IgD-negative memory B cell (primary cell): ENCODE data around the gene GALNT7. TPM values are rescaled to one million over a fixed set of nuclear protein-coding genes. Genes with fewer than 3 reads are reported as not detected.
A peak's percentile ranks its signal among the peaks of the same experiment; 100 is the strongest.

Source experiments
- H3K27ac Mint-ChIP-seq, 3 donors: one replicate each; pipeline ENCODE4 v1.8.0; 2020 to 2022; ENCODE audit warnings: mild to moderate bottlenecking in 3 of 3, mixed read lengths in 3 of 3, moderate library complexity in 1 of 3
- H3K27me3 Mint-ChIP-seq: one replicate; pipeline ENCODE4 v1.8.0; 2021; ENCODE audit warnings: mixed read lengths
- H3K36me3 Mint-ChIP-seq: one replicate; pipeline ENCODE4 v1.8.0; 2020; ENCODE audit warnings: mild to moderate bottlenecking, mixed read lengths
- H3K4me1 Mint-ChIP-seq, 3 donors: one replicate each; pipeline ENCODE4 v1.8.0; 2020 to 2022; ENCODE audit warnings: mixed read lengths in 3 of 3, mild to moderate bottlenecking in 1 of 3
- H3K4me3 Mint-ChIP-seq, 4 donors: one replicate each; pipeline ENCODE4 v1.8.0; 2020 to 2022; ENCODE audit warnings: mild to moderate bottlenecking in 4 of 4, mixed read lengths in 4 of 4, moderate library complexity in 3 of 4
- H3K9me3 Mint-ChIP-seq, 3 donors: one replicate each; pipeline ENCODE4 v1.8.0; 2020 to 2021; ENCODE audit warnings: mixed read lengths in 3 of 3, mild to moderate bottlenecking in 1 of 3
- polyA plus RNA-seq: library from polyadenylated mRNA; unstranded; fragments of 300-500 nt; fragmentation: Illumina TruSeq; gene quantifications from one replicate; pipeline ENCODE4 v1.2.3, GENCODE V29; 2021

The GALNT7 gene
- polyA plus RNA-seq, 1 donor from 2014 or later, result 7.1 TPM

GRCh38 chr4:173284463-173284862, 115.9 kb downstream of the GALNT7 start:
- no peak overlapping the region for H3K27ac Mint-ChIP-seq
- H3K27me3 Mint-ChIP-seq, result no peaks in the 10 kb centered on the region
- no peak overlapping the region for H3K4me3 Mint-ChIP-seq
- H3K9me3 Mint-ChIP-seq, result peaks cover 0 to 14% (median 10%) of the 10 kb centered on the region in 3 donors
- peaks cover 0 to 9% (median 4%) of the 10 kb centered on the region in 3 donors for H3K4me1 Mint-ChIP-seq
- H3K36me3 Mint-ChIP-seq, result peaks cover 13% of the 10 kb centered on the region

DNA sequence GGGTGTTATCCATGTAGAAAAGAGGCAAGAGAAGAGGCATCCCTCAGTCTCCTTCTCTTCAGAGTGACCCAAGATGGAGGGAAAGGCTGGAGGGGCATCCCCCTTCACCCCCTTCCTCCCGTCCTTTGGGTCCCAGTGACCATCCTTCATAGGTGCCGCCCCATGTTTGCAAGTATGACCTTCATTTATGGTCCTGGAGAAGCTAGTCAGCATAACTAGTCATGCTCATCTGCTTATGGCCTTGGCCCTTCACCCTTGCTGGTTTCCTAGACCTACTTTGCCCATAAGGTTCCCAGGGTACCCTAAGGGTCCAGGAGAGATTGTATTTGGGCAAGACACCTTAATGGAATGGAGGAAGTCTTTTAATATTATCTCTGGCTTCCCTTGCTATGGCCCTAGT, 118.9 kb downstream of the GALNT7 start:
- Mint-ChIP-seq H3K27me3 (no peaks in the 10 kb centered on the region), H3K4me1 (peaks cover 0 to 4% (median 2%) of the 10 kb centered on the region in 3 donors)

GRCh38 chr4:173288296-173288695, 119.7 kb downstream of the GALNT7 start:
- Mint-ChIP-seq H3K36me3 (peaks cover 9% of the 10 kb centered on the region), H3K4me3 (no peak overlapping the region), H3K27ac (no peak overlapping the region), H3K4me1 (peaks cover 0 to 4% (median 1%) of the 10 kb centered on the region in 3 donors), H3K9me3 (peaks cover 0 to 7% (median 6%) of the 10 kb centered on the region in 3 donors), H3K27me3 (no peaks in the 10 kb centered on the region)

More for the DNA sequence above, 118.9 kb downstream of the GALNT7 start:
- peaks cover 0 to 12% (median 9%) of the 10 kb centered on the region in 3 donors for H3K9me3 Mint-ChIP-seq
- no peak overlapping the region for H3K4me3 Mint-ChIP-seq
- H3K36me3 Mint-ChIP-seq, result peaks cover 10% of the 10 kb centered on the region
- no peak overlapping the region for H3K27ac Mint-ChIP-seq

DNA sequence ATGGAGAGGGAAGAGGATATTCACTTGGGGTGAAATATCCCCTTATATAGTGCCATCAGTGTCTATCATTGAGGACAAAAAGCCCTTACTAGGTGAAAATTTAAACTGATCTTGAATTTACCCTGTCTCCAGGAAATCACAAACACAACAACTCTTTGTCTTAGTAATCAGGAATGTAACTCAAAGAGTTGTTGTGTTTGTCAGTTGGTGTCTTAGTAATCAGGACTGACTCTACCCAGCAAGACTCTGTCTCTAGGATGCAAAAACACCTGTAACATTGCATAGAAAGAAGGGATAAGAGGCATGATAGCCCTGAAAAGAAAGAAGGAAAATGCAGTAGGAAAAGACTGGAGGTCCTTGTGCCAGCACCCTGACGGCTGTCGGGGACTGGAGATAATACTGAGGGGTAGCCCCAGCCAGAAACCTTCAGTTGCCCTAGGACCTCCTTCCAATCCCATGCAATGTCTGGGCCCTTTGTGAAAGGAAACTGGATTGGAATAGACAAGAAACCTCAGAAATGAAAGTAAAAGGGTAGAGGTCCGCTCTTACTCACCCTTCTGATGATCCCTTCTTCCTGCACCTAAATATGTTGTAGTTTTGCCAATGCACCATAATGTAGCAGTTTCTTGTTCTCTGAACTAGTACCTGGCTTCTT, 120.2 kb downstream of the GALNT7 start:
- Mint-ChIP-seq H3K27ac (peak overlapping the region in 1 of 3 donors; percentile 36), H3K36me3 (peaks cover 9% of the 10 kb centered on the region), H3K27me3 (no peaks in the 10 kb centered on the region), H3K4me3 (peak overlapping the region in 1 of 4 donors; percentile 15), H3K4me1 (peaks cover 0 to 4% (median 1%) of the 10 kb centered on the region in 3 donors), H3K9me3 (peaks cover 0 to 7% (median 6%) of the 10 kb centered on the region in 3 donors)

GRCh38 chr4:173289353-173289727, 120.7 kb downstream of the GALNT7 start:
- Mint-ChIP-seq H3K4me3 (peak overlapping the region in 1 of 4 donors; percentile 15), H3K36me3 (peaks cover 9% of the 10 kb centered on the region), H3K4me1 (peaks cover 0 to 4% (median 1%) of the 10 kb centered on the region in 3 donors), H3K27ac (no peak overlapping the region), H3K27me3 (no peaks in the 10 kb centered on the region), H3K9me3 (peaks cover 0 to 7% (median 6%) of the 10 kb centered on the region in 3 donors)

DNA sequence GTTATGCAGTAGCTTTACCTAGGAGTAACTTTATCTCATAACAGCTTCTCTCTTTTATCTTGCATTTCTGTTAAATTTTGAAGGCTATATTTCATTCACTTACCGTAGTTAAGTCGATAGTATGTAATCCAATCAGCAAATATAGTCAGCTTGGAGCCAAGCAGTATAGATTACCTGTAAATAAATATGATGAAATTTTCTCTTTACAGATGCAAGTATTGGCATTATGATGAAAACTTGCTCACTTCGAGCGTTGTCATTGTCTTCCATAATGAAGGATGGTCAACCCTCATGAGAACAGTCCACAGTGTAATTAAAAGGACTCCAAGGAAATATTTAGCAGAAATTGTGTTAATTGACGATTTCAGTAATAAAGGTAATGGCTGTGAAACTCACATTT, 123.3 kb downstream of the GALNT7 start:
- Mint-ChIP-seq H3K27me3 (no peaks in the 10 kb centered on the region), H3K4me1 (peaks cover 0 to 4% (median 1%) of the 10 kb centered on the region in 3 donors), H3K4me3 (no peak overlapping the region), H3K27ac (no peak overlapping the region), H3K36me3 (peaks cover 1% of the 10 kb centered on the region), H3K9me3 (no peaks in the 10 kb centered on the region)

GRCh38 chr4:173293663-173294062, 125.1 kb downstream of the GALNT7 start:
- no peaks in the 10 kb centered on the region for H3K27me3 Mint-ChIP-seq
- H3K27ac Mint-ChIP-seq, result peak overlapping the region in 1 of 3 donors; percentile 39
- peaks cover 0 to 1% (median 0%) of the 10 kb centered on the region in 3 donors for H3K4me1 Mint-ChIP-seq
- H3K4me3 Mint-ChIP-seq, result no peak overlapping the region
- no peaks in the 10 kb centered on the region for H3K36me3 Mint-ChIP-seq
- H3K9me3 Mint-ChIP-seq, result no peaks in the 10 kb centered on the region

- H3K27ac Mint-ChIP-seq, result peak overlapping the region in 1 of 3 donors; percentile 23
- no peaks in the 10 kb centered on the region for H3K27me3 Mint-ChIP-seq
- H3K4me3 Mint-ChIP-seq, result no peak overlapping the region
- H3K4me1 Mint-ChIP-seq, result no peaks in the 10 kb centered on the region
- no peaks in the 10 kb centered on the region for H3K9me3 Mint-ChIP-seq
- no peaks in the 10 kb centered on the region for H3K36me3 Mint-ChIP-seq
Measured at GRCh38 chr4:173294444-173294843, 125.8 kb downstream of the GALNT7 start.

DNA sequence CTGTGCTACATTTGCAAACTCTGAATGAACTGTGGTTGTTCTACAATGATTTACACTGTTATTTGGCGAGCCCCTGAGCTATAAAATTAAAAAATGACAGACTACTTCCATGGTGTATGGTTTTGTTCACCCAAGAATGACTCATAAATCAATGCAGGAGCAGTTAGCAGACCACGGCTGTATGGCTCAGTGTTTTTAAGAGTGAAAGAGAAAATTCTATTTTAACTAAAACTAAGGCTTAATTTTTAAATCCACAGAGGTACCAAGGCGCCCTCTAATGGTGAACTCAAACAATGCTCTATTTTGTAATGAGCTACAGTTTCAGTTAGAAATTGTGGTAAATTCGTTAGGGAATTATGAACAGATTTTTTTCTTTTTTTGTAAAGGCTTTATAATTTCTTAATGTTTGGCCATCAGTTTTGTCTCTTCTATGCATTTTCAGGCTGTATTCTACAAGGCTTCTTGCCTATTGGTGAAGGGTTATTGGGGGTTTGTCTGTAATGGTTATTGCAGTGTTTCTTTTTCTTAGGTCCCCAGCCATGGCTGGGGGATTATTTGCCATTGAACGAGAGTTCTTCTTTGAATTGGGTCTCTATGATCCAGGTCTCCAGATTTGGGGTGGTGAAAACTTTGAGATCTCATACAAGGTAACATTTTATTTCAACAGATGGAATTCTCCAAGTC, 133.0 kb downstream of the GALNT7 start:
- Mint-ChIP-seq H3K27ac (peak overlapping the region in 1 of 3 donors; percentile 20), H3K4me1 (peaks cover 3 to 6% (median 3%) of the 10 kb centered on the region in 3 donors), H3K4me3 (no peak overlapping the region), H3K9me3 (peaks cover 0 to 4% (median 2%) of the 10 kb centered on the region in 3 donors), H3K27me3 (no peaks in the 10 kb centered on the region), H3K36me3 (peaks cover 19% of the 10 kb centered on the region)

- Mint-ChIP-seq H3K36me3 (peaks cover 19% of the 10 kb centered on the region), H3K9me3 (peaks cover 0 to 4% (median 2%) of the 10 kb centered on the region in 3 donors), H3K27me3 (no peaks in the 10 kb centered on the region), H3K4me1 (peaks cover 0 to 3% (median 0%) of the 10 kb centered on the region in 3 donors), H3K4me3 (no peak overlapping the region), H3K27ac (no peak overlapping the region)
Measured at GRCh38 chr4:173307778-173308177, 139.2 kb downstream of the GALNT7 start.

- H3K27ac Mint-ChIP-seq, result no peak overlapping the region
Measured at GRCh38 chr4:173311368-173311767, 142.8 kb downstream of the GALNT7 start.

DNA sequence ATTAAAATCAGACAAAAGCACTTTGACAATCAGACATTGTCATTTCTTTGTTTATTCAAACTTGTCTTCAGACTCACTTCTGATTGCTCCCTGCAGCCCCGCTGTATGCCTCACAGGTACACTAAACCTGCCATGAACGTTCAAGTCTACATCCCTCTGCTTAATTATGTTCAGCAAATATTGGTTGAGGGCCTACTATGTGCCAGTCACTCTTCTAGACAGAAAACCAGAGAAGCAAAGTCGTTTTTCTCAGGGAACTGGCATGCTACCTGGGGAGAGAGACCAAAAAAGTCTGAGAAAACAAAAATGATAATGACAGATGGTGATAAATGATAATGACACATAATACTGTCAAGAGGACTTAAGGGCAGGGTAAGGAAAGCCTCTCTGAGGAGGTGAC, 146.1 kb downstream of the GALNT7 start:
- H3K4me3 Mint-ChIP-seq, result no peak overlapping the region
- H3K9me3 Mint-ChIP-seq, result no peaks in the 10 kb centered on the region
- H3K36me3 Mint-ChIP-seq, result peaks cover 2% of the 10 kb centered on the region
- peaks cover 0 to 2% (median 2%) of the 10 kb centered on the region in 3 donors for H3K4me1 Mint-ChIP-seq
- H3K27ac Mint-ChIP-seq, result no peak overlapping the region
- no peaks in the 10 kb centered on the region for H3K27me3 Mint-ChIP-seq

More at GRCh38 chr4:173311368-173311767, 142.8 kb downstream of the GALNT7 start:
- Mint-ChIP-seq H3K4me3 (no peak overlapping the region), H3K9me3 (no peaks in the 10 kb centered on the region), H3K27me3 (no peaks in the 10 kb centered on the region), H3K36me3 (peaks cover 2% of the 10 kb centered on the region), H3K4me1 (peaks cover 0 to 2% (median 0%) of the 10 kb centered on the region in 3 donors)

GRCh38 chr4:173316060-173316459, 147.4 kb downstream of the GALNT7 start:
- no peaks in the 10 kb centered on the region for H3K27me3 Mint-ChIP-seq
- H3K4me1 Mint-ChIP-seq, result peaks cover 0 to 2% (median 0%) of the 10 kb centered on the region in 3 donors
- H3K27ac Mint-ChIP-seq, result no peak overlapping the region
- peaks cover 3% of the 10 kb centered on the region for H3K36me3 Mint-ChIP-seq
- H3K9me3 Mint-ChIP-seq, result no peaks in the 10 kb centered on the region
- H3K4me3 Mint-ChIP-seq, result no peak overlapping the region

DNA sequence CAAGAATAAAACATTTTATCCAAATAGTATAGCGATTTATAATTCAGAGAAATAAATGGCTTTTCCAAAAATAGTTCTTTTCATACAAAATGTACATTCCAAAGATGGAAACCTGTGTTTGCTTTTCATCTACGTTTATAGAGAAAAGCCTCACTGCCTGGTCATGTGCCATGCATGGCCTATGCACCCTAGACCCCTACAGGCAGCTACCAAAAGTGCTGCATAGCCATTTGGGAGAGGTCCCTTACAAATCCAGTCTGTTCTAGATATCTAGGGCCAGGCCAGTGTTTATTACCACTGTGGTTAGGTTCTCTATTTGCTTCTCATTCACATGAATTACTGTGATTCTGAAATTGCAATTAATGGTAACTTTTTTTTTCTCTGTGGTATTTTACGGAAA, 148.4 kb downstream of the GALNT7 start:
- peaks cover 6% of the 10 kb centered on the region for H3K36me3 Mint-ChIP-seq
- H3K4me3 Mint-ChIP-seq, result no peak overlapping the region
- H3K27me3 Mint-ChIP-seq, result no peaks in the 10 kb centered on the region
- peaks cover 0 to 2% (median 0%) of the 10 kb centered on the region in 3 donors for H3K4me1 Mint-ChIP-seq
- no peaks in the 10 kb centered on the region for H3K9me3 Mint-ChIP-seq
- no peak overlapping the region for H3K27ac Mint-ChIP-seq

GRCh38 chr4:173318240-173318639, 149.6 kb downstream of the GALNT7 start:
- Mint-ChIP-seq H3K27me3 (no peaks in the 10 kb centered on the region), H3K4me1 (peaks cover 0 to 2% (median 0%) of the 10 kb centered on the region in 3 donors), H3K36me3 (peaks cover 5% of the 10 kb centered on the region), H3K4me3 (no peak overlapping the region), H3K9me3 (no peaks in the 10 kb centered on the region), H3K27ac (no peak overlapping the region)
